ENCODE data around the gene SLC10A1.

DNA sequence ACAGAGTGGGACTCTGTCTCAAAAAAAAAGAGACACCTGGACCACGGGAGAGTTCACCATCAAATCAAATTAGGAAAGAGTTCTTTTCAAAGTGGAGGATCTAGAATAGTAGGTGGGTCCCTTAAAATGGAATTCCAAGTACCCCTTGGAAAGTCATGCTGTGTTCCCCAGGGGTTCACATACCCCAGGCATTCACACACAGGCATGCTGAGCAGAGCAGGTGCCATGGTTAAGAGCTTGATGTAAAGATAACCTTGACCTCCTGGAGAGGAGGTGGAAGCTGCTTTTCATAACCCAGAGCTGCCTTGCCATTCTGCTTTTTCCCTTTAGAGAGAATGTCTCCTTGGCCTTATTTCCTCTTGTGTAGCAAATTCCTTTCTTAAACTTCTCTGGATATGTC, 44.3 kb downstream of the SLC10A1 start:
- TF ChIP-seq, protein P1, sequence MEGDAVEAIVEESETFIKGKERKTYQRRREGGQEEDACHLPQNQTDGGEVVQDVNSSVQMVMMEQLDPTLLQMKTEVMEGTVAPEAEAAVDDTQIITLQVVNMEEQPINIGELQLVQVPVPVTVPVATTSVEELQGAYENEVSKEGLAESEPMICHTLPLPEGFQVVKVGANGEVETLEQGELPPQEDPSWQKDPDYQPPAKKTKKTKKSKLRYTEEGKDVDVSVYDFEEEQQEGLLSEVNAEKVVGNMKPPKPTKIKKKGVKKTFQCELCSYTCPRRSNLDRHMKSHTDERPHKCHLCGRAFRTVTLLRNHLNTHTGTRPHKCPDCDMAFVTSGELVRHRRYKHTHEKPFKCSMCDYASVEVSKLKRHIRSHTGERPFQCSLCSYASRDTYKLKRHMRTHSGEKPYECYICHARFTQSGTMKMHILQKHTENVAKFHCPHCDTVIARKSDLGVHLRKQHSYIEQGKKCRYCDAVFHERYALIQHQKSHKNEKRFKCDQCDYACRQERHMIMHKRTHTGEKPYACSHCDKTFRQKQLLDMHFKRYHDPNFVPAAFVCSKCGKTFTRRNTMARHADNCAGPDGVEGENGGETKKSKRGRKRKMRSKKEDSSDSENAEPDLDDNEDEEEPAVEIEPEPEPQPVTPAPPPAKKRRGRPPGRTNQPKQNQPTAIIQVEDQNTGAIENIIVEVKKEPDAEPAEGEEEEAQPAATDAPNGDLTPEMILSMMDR (IDR thresholded peaks at IDR 0.05), result no peak
- no peak for TF ChIP-seq POLR2A (IDR thresholded peaks at IDR 0.05)
